ENCODE results near the gene ABCB10.
"Not testable (repeated sequence)": the region's sequence is repeated elsewhere in the genome, so short reads cannot be mapped to it uniquely, and the experiment has no call there.

The ABCB10 gene

GRCh38 chr1:229558460-229559335, at the start of gene ABCB10:
TSS of gene ABCB10 (minus strand) at chr1:229558707. CDS start at chr1:229558652, 55 bp downstream.
- DNase-seq (ENCODE audit: low read depth), result peak; percentile 81

GRCh38 chr1:229607370-229607769, 48.9 kb upstream of the ABCB10 start:
- DNase-seq (ENCODE audit: low read depth), result no peak

- no peak for DNase-seq (ENCODE audit: low read depth)
These were observed 45.0 kb upstream of the ABCB10 start for GRCh38 chr1:229603371-229604005.

- DNase-seq (ENCODE audit: low read depth), result no peak
These were observed 41.7 kb upstream of the ABCB10 start for GRCh38 chr1:229600229-229600628.

- DNase-seq (ENCODE audit: low read depth), result no peak
These were observed 40.9 kb upstream of the ABCB10 start for GRCh38 chr1:229599218-229599954.

- DNase-seq (ENCODE audit: low read depth), result no peak
These were observed 39.4 kb upstream of the ABCB10 start for GRCh38 chr1:229597877-229598276.

GRCh38 chr1:229596925-229597699, 38.6 kb upstream of the ABCB10 start:
- no peak for DNase-seq (ENCODE audit: low read depth)

- not testable (repeated sequence) for DNase-seq (ENCODE audit: low read depth)
These were observed 37.4 kb upstream of the ABCB10 start for GRCh38 chr1:229595876-229596275.

GRCh38 chr1:229594227-229595008, 35.9 kb upstream of the ABCB10 start:
- no peak for DNase-seq (ENCODE audit: low read depth)

- no peak for DNase-seq (ENCODE audit: low read depth)
These were observed 35.3 kb upstream of the ABCB10 start for GRCh38 chr1:229593800-229594199.

- DNase-seq (ENCODE audit: low read depth), result no peak
These were observed 31.6 kb upstream of the ABCB10 start for GRCh38 chr1:229590119-229590518.

GRCh38 chr1:229585338-229585737, 26.8 kb upstream of the ABCB10 start:
- no peak for DNase-seq (ENCODE audit: low read depth)

GRCh38 chr1:229582715-229583114, 24.2 kb upstream of the ABCB10 start:
- DNase-seq (ENCODE audit: low read depth), result no peak

GRCh38 chr1:229582011-229582694, 23.6 kb upstream of the ABCB10 start:
- DNase-seq (ENCODE audit: low read depth), result no peak

GRCh38 chr1:229581485-229581884, 23.0 kb upstream of the ABCB10 start:
- no peak for DNase-seq (ENCODE audit: low read depth)

- DNase-seq (ENCODE audit: low read depth), result no peak
These were observed 20.7 kb upstream of the ABCB10 start for GRCh38 chr1:229579059-229579673.

- no peak for DNase-seq (ENCODE audit: low read depth)
These were observed 19.9 kb upstream of the ABCB10 start for GRCh38 chr1:229578168-229579058.

- DNase-seq (ENCODE audit: low read depth), result no peak
These were observed 16.4 kb upstream of the ABCB10 start for GRCh38 chr1:229574679-229575442.
